Measurements from ENCODE around the gene VNN1. TPM values are rescaled to one million over a fixed set of nuclear protein-coding genes. Genes with fewer than 3 reads are reported as not detected.

The VNN1 gene
- total and polyA plus RNA-seq, 2 donors (not counting 3 experiments of a cell fraction or from before 2014, with no cell fraction given) = not detected

- dilution Hi-C loops (cut with MboI; ENCODE audit: extremely low pct_ligation_motif_present, low sequenced_read_pairs) = no loop called here
- Histone ChIP-seq H3K4me3 (replicated peaks in 1 of 3; ENCODE audit: insufficient read depth in 1 of 3, low read depth in 1 of 3, low read length in 3 of 3) (no peak overlapping the region), H3K36me3 (ENCODE audit: control insufficient read depth in 2 of 2, extremely low read depth in 1 of 2, insufficient read depth in 2 of 2, low read length in 2 of 2) (no peaks in the 10 kb centered on the region), H3K27me3 (ENCODE audit: control insufficient read depth in 2 of 2, insufficient read depth in 2 of 2, low read length in 2 of 2) (no peaks in the 10 kb centered on the region), H3K9ac (replicated peaks; ENCODE audit: extremely low read depth, insufficient read depth, low read length) (no peak overlapping the region), H4K20me1 (replicated peaks; ENCODE audit: control insufficient read depth, extremely low read depth, insufficient read depth, low read length) (no peaks in the 10 kb centered on the region), H3K9me3 (replicated peaks; ENCODE audit: control insufficient read depth, insufficient read depth, low read length) (no peaks in the 10 kb centered on the region), H3K4me1 (ENCODE audit: control insufficient read depth, extremely low read depth, insufficient read depth, low read length) (no peaks in the 10 kb centered on the region), H2AFZ (ENCODE audit: low read depth, low read length) (peak overlapping the region; percentile 48), H3K27ac (ENCODE audit: insufficient read depth, low read depth, low read length) (no peak overlapping the region), H3K4me2 (ENCODE audit: insufficient read depth, low read length) (no peak overlapping the region), H3K79me2 (ENCODE audit: control insufficient read depth, insufficient read depth, low read length) (no peaks in the 10 kb centered on the region), H3K9me1 (replicated peaks; ENCODE audit: control insufficient read depth, extremely low read depth, insufficient read depth, low read length) (no peaks in the 10 kb centered on the region)
- peak; percentile 39 for DNase-seq (ENCODE audit: low read depth, low spot score)
- intact Hi-C loops (cut with micrococcal nuclease) = no loop called here
- peak; percentile 61 for TF ChIP-seq FOS (IDR thresholded peaks at IDR 0.05; ENCODE audit: borderline replicate concordance, insufficient read depth, low read length)
- no peak for TF ChIP-seq MAX (IDR thresholded peaks at IDR 0.05; ENCODE audit: insufficient read depth, insufficient read length)
- ChIA-PET CTCF (interaction anchor here (1.1 to 2.0 kb wide), 5 partner anchors 11 to 432 kb away, joined by 3 to 6 read pairs (median 6); no protein-coding TSS in a partner anchor), POLR2A (no interaction called here)
- no TSS peak for BruUV-seq (replicated peaks)
- no peak for FAIRE-seq
These were observed 1.5 kb downstream of the VNN1 start for GRCh38 chr6:132712366-132712765.

- Histone ChIP-seq H3K4me1 (ENCODE audit: control insufficient read depth, extremely low read depth, insufficient read depth, low read length) (no peaks in the 10 kb centered on the region), H3K4me3 (replicated peaks in 1 of 3; ENCODE audit: insufficient read depth in 1 of 3, low read depth in 1 of 3, low read length in 3 of 3) (no peak overlapping the region), H4K20me1 (replicated peaks; ENCODE audit: control insufficient read depth, extremely low read depth, insufficient read depth, low read length) (no peaks in the 10 kb centered on the region), H3K27me3 (ENCODE audit: control insufficient read depth in 2 of 2, insufficient read depth in 2 of 2, low read length in 2 of 2) (no peaks in the 10 kb centered on the region), H3K36me3 (ENCODE audit: control insufficient read depth in 2 of 2, extremely low read depth in 1 of 2, insufficient read depth in 2 of 2, low read length in 2 of 2) (no peaks in the 10 kb centered on the region), H3K27ac (ENCODE audit: insufficient read depth, low read depth, low read length) (no peak overlapping the region), H3K9ac (replicated peaks; ENCODE audit: extremely low read depth, insufficient read depth, low read length) (no peak overlapping the region), H3K9me1 (replicated peaks; ENCODE audit: control insufficient read depth, extremely low read depth, insufficient read depth, low read length) (no peaks in the 10 kb centered on the region), H3K9me3 (replicated peaks; ENCODE audit: control insufficient read depth, insufficient read depth, low read length) (no peaks in the 10 kb centered on the region), H2AFZ (ENCODE audit: low read depth, low read length) (no peak overlapping the region), H3K4me2 (ENCODE audit: insufficient read depth, low read length) (no peak overlapping the region), H3K79me2 (ENCODE audit: control insufficient read depth, insufficient read depth, low read length) (no peaks in the 10 kb centered on the region)
- FAIRE-seq (no peak), DNase-seq (ENCODE audit: low read depth, low spot score) (no peak)
- POLR2A ChIA-PET = no interaction called here
- intact Hi-C loops (cut with micrococcal nuclease) (no loop called here), dilution Hi-C loops (cut with MboI; ENCODE audit: extremely low pct_ligation_motif_present, low sequenced_read_pairs) (no loop called here)
- no TSS peak for BruUV-seq (replicated peaks)
- CTCF ChIA-PET = no interaction called here
- TF ChIP-seq MYC (IDR thresholded peaks at IDR 0.05; ENCODE audit: low read depth, low read length) (no peak), JUN (IDR thresholded peaks at IDR 0.05; ENCODE audit: borderline replicate concordance, insufficient read depth, insufficient read length, low read depth) (no peak), FOS (IDR thresholded peaks at IDR 0.05; ENCODE audit: borderline replicate concordance, insufficient read depth, low read length) (no peak), EZH2 (IDR thresholded peaks at IDR 0.05; ENCODE audit: borderline replicate concordance, low read depth, low read length, severe bottlenecking) (no peak), POLR2A (IDR thresholded peaks at IDR 0.05; ENCODE audit: low read depth, low read length) (no peak), GATA2 (IDR thresholded peaks at IDR 0.05; ENCODE audit: insufficient read depth, insufficient read length, low read depth, low read length) (no peak), POLR2AphosphoS5 (IDR thresholded peaks at IDR 0.05; ENCODE audit: insufficient read depth, low read depth, low read length) (no peak), CTCF (IDR thresholded peaks at IDR 0.05; ENCODE audit: extremely low read depth in 1 of 2, insufficient read depth in 1 of 2, low read depth in 1 of 2, low read length in 2 of 2) (no peak), MAX (IDR thresholded peaks at IDR 0.05; ENCODE audit: insufficient read depth, insufficient read length) (no peak)
These were observed 5.1 kb downstream of the VNN1 start for GRCh38 chr6:132708771-132709170.

Measured in endothelial cell of umbilical vein (primary cell).